Inflammatory macrophage (primary cell): ENCODE data around the gene CERS6.
A peak's percentile ranks its signal among the peaks of the same experiment; 100 is the strongest.

ENCODE experiments used
- DNase-seq, 2 donors: peaks; one replicate each; pipeline ENCODE4 v3.0.0-alpha.2; 2020 to 2022

The CERS6 gene

DNA sequence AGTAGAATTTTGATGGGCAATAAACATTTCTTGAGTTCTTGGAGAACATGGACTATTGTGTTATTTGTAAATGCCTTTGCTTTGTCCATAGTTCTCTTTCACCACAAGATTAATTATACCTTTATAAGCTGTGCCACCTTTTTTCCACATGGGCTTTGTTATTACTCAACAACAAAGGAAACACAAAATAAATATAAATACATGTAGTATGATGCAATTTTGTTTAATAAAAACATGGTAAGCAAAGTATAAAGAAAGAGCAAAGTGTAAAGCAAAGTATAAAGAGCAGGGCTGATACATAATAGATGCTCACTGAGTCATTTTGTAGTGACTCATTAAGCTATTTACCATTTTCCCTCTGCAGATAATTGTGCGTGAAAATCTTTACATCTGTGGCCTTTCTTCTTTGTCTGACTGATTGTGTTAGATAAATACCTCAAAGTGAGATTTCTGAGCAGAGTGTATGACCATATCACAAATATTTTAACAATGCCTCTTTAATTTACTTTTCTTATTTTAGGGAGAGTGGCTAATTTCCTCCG, 80.9 kb downstream of the CERS6 start:
- DNase-seq: no peak

GRCh38 chr2:168538133-168538532, 82.1 kb downstream of the CERS6 start:
- no peak for DNase-seq

GRCh38 chr2:168538534-168538933, 82.5 kb downstream of the CERS6 start:
- no peak for DNase-seq

DNA sequence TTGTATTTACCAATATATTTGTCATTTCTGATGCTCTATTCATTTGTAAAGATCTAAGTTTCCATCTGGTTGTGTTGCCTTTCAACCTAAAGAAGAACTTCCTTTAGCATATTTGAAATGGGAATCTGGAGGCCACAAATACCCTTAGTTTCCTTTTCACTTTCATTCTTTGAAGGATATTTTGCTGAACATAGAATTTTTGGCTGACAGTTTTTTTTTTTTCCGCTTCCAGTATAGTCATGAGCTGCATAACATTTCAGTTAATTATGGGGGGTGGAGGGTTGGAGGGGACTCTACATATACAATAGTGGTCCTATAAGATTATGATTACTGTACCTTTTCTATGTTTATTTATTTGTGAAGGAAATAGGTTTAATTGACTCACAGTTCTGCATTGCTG, 83.9 kb downstream of the CERS6 start:
- DNase-seq: no peak

DNA sequence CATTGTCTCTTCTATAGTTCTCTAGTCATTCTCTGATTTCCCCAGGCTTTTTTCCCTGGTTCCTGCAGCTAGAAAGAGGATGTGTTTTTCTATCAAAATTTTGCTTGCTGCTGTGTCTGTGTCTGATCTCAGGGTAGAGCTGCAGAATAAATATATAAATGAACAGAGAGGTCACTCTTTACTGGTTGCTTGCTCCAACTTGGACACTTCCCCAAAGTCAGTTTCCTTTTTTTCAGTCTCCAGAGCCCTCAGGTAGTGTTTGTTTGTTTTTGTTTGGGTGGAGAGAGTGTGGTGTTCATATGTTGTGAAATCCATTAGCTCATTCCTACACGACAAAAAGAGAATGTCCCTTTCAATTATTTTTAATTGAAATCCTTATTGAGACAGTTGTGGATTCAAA, 85.8 kb downstream of the CERS6 start:
- peak; percentile 36 to 42 for DNase-seq

DNA sequence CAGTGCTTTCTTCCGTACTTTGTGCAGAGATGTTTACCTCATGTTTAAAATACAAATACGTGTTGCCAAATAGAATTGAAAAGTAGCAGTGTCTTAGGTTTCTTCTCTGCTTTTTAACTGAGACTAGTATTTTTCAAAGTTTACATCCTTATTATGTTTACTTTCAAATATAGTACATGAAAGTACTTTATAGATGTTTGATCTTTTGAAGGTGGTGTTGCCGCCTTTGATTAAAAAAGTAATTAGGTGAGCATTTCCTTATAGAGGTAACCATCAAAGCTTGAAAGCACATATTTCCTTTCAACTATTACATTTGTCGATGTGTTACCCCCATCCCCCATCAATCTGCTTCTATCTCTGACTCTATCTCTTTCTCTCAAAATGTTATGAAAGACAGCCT, 87.0 kb downstream of the CERS6 start:
- no peak for DNase-seq

DNA sequence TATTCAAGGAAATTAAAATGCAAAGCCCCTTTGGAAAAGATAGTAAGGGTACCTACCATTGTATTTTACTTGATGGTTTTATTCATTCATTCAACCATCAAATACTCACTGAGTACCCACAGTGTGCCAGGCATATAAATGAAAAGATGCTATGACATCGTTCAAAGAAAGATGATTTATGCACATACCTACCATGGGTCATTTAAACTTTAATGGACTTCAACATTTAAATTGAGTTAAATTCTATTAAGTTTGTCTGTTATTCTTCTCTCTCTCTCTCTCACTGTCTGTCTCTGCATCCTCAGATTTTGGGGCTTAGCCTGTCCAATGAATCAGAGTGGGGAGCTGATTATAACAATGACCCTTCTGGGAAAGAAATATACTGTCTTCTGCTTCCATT, 87.9 kb downstream of the CERS6 start:
- no peak for DNase-seq

DNA sequence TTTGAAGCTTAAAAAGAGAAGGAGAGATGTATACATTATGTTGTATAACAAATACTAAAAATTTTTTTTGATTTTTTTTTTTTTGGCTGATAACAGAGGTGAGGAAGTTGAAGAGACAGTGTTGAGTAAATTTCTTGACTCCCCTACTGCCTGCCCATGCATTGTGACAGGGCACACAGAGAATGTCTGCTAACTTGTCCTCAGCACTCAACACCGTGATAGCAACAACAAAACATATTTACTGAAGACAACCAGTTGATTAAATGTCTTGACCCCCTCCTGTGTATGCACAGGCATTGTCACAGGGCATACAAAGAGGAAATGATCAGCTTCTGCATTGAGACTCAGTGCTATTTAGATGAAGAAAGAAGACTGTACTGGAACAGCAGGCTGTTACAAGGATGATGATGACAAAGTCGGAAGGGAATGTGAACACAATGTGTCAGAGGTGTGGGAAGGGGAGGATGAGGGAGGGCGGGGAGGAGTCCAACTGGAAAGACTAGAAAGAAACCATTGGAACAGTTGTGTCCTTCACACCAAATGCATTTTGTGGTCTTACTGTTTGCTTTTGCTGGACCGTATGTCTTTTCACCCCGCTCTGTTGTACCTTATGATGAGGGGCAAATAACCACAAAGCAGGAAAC, 89.5 kb downstream of the CERS6 start:
- peak; percentile 58 to 59 for DNase-seq

DNA sequence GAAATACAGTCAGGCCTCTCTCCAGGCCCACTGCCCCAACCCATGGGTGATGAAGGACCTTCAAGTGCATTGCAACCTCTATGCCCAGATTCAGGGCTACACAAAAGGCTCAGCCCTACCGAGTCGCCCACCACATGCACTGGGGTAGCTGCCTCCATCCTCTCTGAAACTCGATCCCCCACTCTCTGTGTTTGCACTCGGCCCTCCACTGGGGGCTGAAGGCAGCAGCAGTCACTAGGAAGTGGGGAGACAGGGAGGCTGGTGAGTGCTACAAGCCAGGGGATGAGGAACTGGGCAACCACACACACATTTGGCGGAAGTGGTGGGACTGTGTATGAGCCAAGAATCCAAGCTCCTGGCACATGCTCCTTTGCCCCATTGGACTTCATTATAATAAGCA, 94.6 kb downstream of the CERS6 start:
- peak; percentile 84 to 90 for DNase-seq

DNA sequence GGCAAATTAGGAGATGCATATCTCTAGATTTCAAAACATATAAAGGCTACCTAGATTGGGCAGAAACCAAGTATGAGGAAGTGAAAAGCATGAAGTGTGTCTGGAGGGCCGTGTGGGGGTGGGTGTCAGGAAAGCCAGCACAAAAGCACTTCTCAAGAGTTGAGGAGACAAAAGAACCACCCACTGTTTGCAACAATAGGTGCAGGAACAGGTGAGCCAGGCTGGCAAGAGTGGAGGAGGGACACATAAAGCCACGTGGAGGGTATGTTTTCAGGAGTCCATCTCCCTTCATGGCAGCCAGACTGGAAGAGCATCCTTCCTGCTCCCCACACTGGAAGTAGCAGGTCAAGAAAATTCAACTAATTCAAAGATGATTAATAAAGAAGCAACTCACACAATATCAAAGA, 96.4 kb downstream of the CERS6 start:
- DNase-seq: peak; percentile 44

GRCh38 chr2:168555283-168555682, 99.2 kb downstream of the CERS6 start:
- no peak for DNase-seq

- no peak for DNase-seq
Observed at GRCh38 chr2:168559187-168559586, 103.1 kb downstream of the CERS6 start.

GRCh38 chr2:168560817-168561499, 104.9 kb downstream of the CERS6 start:
- DNase-seq: no peak

GRCh38 chr2:168561991-168562390, 105.9 kb downstream of the CERS6 start:
- DNase-seq: no peak

DNA sequence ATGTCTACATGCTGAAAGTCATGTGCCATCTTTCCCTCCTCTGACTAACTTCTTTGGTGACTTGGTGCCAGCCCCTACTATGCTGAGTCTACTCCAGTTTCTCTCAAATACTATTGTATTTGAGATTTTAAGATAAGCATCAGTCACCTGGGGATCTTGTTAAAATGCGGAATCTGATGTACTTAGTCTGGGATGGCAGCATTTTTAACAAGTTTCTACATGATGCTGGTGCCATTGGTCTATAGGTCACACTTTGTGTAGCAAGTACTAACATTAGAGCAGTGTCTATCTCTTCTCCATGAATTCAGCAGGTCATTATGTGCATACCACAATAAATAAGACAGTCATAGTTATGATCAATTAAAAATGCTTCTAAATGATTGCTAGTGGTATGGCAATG, 106.9 kb downstream of the CERS6 start:
- no peak for DNase-seq

- no peak for DNase-seq
Observed at GRCh38 chr2:168564641-168565040, 108.6 kb downstream of the CERS6 start.

DNA sequence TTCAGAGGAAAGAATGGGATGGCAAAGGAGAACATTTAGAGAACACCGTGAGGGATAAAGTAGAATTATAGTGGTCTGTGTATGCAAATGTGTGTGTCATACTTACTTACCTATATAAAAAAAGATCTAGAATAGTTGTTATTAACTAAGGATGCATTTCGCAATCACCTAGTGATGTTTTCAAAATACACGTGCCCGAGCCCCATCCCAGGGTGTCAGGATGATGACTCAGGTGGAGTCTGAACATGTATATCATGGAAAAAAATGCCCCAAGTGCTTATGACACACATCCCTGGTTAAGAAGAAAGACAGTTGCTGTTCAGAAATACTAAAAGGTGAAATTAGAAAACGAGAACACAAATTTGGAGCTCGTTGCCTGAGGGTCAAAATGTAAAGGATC, 109.0 kb downstream of the CERS6 start:
- no peak for DNase-seq

DNA sequence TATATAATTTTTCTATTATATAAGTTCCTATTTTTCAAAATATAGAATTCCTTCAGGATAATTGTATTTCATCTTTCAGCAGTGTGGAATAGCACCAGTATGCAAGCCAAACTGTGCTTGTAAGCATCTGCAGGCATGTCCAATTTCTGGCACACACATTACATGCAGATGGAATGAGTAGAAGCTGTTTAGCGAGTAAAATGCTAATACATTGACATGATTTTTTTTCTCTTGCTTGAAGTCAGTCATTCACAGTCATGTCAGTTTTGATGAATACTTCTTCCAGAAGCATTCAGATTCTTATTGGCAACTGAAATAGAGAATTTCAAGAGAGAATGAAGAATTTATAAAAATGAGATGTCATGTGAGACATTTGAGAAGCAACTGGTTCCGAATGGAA, 109.4 kb downstream of the CERS6 start:
- no peak for DNase-seq

GRCh38 chr2:168566974-168567665, 111.0 kb downstream of the CERS6 start:
- DNase-seq: no peak

- no peak for DNase-seq
Observed at GRCh38 chr2:168567836-168568235, 111.8 kb downstream of the CERS6 start.

GRCh38 chr2:168568476-168569267, 112.6 kb downstream of the CERS6 start:
- DNase-seq: no peak

DNA sequence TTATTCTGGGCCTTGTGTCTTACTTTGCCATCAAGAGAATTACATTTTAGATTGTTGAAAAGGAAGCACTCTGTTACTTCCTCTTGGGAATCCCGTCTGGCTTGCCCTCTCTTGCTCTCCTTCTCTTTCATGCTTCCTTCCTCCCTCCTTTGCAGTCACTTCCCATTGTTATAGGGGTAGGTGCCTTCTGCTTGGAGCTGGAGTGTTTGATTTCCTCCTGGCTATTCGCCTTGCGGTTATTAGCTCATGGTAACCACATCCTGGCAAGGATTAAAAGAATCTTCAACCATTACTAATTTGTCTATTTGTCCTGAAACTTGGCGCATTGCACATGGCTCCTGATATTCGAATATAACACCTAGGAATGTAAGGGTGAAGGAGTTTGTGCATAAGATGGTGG, 115.0 kb downstream of the CERS6 start:
- DNase-seq: peak; percentile 20 to 39
